ENCODE data around the gene MAGEB1.

Gene MAGEB1

DNA sequence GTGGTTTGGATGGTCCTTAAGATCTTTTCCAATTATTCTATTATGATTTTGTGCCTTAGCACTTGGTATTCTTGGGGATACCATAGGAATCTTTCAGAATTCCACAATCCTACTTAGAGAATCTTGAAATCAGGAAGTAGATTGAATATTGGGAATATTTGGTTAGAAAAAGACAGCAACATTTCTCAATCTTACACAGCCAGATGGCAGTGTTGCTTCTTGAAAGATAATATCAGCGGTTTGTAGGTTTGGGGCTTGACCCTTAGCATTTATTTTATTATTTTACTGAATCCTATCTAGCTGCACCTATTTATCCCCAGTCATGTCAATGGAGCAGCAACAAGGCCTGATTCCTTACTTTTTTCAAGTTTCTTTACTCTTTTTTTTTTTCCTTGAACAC is 28.6 kb downstream of the MAGEB1 start:
- TF ChIP-seq FOXP2 (optimal IDR thresholded peaks at IDR 0.05; ENCODE audit: control extremely low read depth, extremely low read length, insufficient read depth) = no peak
- TF ChIP-seq POLR2AphosphoS5 (IDR thresholded peaks at IDR 0.05; ENCODE audit: borderline replicate concordance, low read depth, low read length) = no peak
- TF ChIP-seq EZH2 (IDR thresholded peaks at IDR 0.05) = no peak
- Histone ChIP-seq H3K36me3 (ENCODE audit: insufficient read depth, low read length) (no peaks in the 10 kb centered on the region), H3K27ac (no peak overlapping the region), H3K9me3 (ENCODE audit: low read depth, low read length) (no peaks in the 10 kb centered on the region), H3K9ac (ENCODE audit: insufficient read length) (no peak overlapping the region), H3K4me3 (no peak overlapping the region)
- no peak for DNase-seq (ENCODE audit: low read depth, low spot score)

DNA sequence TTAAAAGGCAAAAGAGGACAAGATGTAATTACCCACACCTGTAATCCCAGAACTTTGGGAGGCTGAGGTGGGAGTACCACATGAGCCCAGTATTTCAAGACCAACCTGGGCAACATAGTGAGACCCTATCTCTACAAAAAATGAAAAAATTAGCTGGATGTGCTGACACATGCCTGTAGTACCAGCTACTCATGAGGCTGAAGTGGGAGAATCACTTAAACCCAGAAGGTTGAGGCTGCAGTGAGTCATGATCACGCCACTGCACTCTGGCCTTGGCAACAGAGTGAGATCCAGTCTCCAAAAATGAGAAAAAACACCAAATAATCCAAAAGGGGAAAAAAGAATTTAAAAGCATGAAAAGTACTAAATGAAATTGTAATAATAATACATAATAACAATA is 31.4 kb downstream of the MAGEB1 start:
- no peaks in the 10 kb centered on the region for H3K36me3 ChIP-seq (ENCODE audit: insufficient read depth, low read length)
- no peak overlapping the region for H3K4me3 ChIP-seq
- no peak for DNase-seq (ENCODE audit: low read depth, low spot score)
- H3K9me3 ChIP-seq (ENCODE audit: low read depth, low read length) = no peaks in the 10 kb centered on the region
- no peak overlapping the region for H3K27ac ChIP-seq
- TF ChIP-seq EZH2 (IDR thresholded peaks at IDR 0.05) (no peak), FOXP2 (optimal IDR thresholded peaks at IDR 0.05; ENCODE audit: control extremely low read depth, extremely low read length, insufficient read depth) (no peak), POLR2AphosphoS5 (IDR thresholded peaks at IDR 0.05; ENCODE audit: borderline replicate concordance, low read depth, low read length) (no peak)
- H3K9ac ChIP-seq (ENCODE audit: insufficient read length) = no peak overlapping the region

GRCh38 chrX:30280428-30280827 is 33.5 kb downstream of the MAGEB1 start:
- TF ChIP-seq EZH2 (IDR thresholded peaks at IDR 0.05) (no peak), POLR2AphosphoS5 (IDR thresholded peaks at IDR 0.05; ENCODE audit: borderline replicate concordance, low read depth, low read length) (no peak), FOXP2 (optimal IDR thresholded peaks at IDR 0.05; ENCODE audit: control extremely low read depth, extremely low read length, insufficient read depth) (no peak)

DNA sequence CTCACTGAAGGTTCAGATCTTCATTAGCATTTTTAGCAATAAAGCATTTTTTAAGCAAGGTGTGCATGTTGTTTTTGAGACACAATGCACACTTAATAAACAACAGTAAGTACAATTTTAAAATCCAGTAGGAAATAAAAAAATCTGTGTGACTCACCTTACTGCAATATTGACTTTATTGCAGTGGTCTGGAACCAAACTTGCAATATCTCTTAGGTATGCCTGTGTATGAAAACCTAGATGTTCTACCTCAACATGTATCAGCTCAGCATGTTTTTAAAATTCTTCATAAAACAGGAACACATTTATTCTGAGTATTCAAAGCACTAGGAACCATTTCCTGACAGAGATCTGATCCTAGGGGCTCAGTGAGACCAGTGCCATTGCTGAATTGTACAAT is 35.6 kb downstream of the MAGEB1 start:
- DNase-seq (ENCODE audit: low read depth, low spot score) = no peak
- Histone ChIP-seq H3K4me3 (no peak overlapping the region), H3K27ac (no peak overlapping the region), H3K9ac (ENCODE audit: insufficient read length) (no peak overlapping the region), H3K36me3 (ENCODE audit: insufficient read depth, low read length) (no peaks in the 10 kb centered on the region), H3K9me3 (ENCODE audit: low read depth, low read length) (no peaks in the 10 kb centered on the region)
- TF ChIP-seq EZH2 (IDR thresholded peaks at IDR 0.05) = no peak
- no peak for TF ChIP-seq POLR2AphosphoS5 (IDR thresholded peaks at IDR 0.05; ENCODE audit: borderline replicate concordance, low read depth, low read length)
- no peak for TF ChIP-seq FOXP2 (optimal IDR thresholded peaks at IDR 0.05; ENCODE audit: control extremely low read depth, extremely low read length, insufficient read depth)

More at GRCh38 chrX:30280428-30280827, 33.5 kb downstream of the MAGEB1 start:
- no peak overlapping the region for H3K4me3 ChIP-seq
- no peaks in the 10 kb centered on the region for H3K9me3 ChIP-seq (ENCODE audit: low read depth, low read length)
- H3K9ac ChIP-seq (ENCODE audit: insufficient read length) = no peak overlapping the region
- no peaks in the 10 kb centered on the region for H3K36me3 ChIP-seq (ENCODE audit: insufficient read depth, low read length)
- no peak overlapping the region for H3K27ac ChIP-seq
- no peak for DNase-seq (ENCODE audit: low read depth, low spot score)

DNA sequence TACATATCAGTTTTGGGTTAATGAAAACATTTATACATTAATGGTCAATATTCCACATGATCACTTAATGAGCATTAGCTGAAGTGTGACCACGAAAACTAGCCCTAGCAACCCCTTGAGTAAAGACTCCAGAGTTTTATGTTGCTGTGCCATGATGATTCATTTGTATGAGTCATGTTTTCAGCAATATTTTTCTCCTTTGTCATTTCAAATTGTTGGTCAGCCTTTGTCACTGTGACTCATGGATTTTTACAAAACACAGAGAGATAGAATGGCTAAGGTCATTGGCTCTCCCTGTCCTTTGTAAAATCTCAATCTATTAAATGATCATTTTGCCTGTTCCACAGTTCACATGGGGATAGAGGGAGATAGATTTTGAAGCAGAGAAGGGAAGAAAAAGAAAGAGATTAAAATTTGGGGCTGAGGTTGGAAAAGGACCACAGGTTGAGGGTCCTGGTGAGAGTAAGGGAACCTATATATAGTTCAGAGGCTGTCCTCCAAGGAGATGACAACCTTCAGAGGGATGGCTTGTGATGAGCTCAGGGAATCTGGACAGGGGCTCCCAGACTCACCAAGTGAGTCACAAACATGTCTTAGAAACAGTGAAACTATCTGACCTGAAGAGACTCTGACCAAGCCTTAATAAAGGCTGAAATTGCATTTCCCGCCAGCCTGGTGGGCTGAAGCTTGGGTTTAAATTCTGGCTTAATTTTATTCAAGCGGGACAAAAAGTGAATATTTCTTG is 36.7 kb downstream of the MAGEB1 start:
- H3K9me3 ChIP-seq (ENCODE audit: low read depth, low read length) = no peaks in the 10 kb centered on the region
- no peak for TF ChIP-seq EZH2 (IDR thresholded peaks at IDR 0.05)
- TF ChIP-seq FOXP2 (optimal IDR thresholded peaks at IDR 0.05; ENCODE audit: control extremely low read depth, extremely low read length, insufficient read depth) = no peak
- TF ChIP-seq POLR2AphosphoS5 (IDR thresholded peaks at IDR 0.05; ENCODE audit: borderline replicate concordance, low read depth, low read length) = no peak
- H3K9ac ChIP-seq (ENCODE audit: insufficient read length) = no peak overlapping the region
- no peak overlapping the region for H3K4me3 ChIP-seq
- H3K27ac ChIP-seq = no peak overlapping the region
- no peaks in the 10 kb centered on the region for H3K36me3 ChIP-seq (ENCODE audit: insufficient read depth, low read length)
- no peak for DNase-seq (ENCODE audit: low read depth, low spot score)

GRCh38 chrX:30296408-30297254 is 49.7 kb downstream of the MAGEB1 start:
- DNase-seq (ENCODE audit: low read depth, low spot score) = no peak
- H3K4me3 ChIP-seq = no peak overlapping the region
- no peak overlapping the region for H3K27ac ChIP-seq
- no peak overlapping the region for H3K9ac ChIP-seq (ENCODE audit: insufficient read length)
- no peaks in the 10 kb centered on the region for H3K9me3 ChIP-seq (ENCODE audit: low read depth, low read length)
- no peaks in the 10 kb centered on the region for H3K36me3 ChIP-seq (ENCODE audit: insufficient read depth, low read length)
- TF ChIP-seq EZH2 (IDR thresholded peaks at IDR 0.05) (no peak), POLR2AphosphoS5 (IDR thresholded peaks at IDR 0.05; ENCODE audit: borderline replicate concordance, low read depth, low read length) (no peak), FOXP2 (optimal IDR thresholded peaks at IDR 0.05; ENCODE audit: control extremely low read depth, extremely low read length, insufficient read depth) (no peak)

DNA sequence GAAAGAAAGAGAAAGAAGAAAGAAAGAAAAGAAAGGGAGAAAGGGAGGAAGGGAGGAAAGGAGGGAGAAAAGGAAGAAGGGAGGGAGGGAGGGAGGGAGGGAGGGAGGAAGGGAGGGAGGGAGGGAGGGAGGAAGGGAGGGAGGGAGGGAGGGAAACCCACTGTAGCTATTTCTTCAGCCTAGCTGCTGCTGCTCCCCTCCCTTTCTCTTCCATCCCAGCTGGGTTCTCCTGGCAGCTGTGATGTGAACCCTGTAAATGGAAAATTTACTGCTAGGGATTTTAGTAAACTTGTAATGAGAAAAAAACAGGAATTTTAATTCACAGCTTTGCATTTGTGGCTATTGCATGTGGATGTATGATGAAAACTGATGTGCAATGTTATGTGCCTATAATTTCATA is 54.3 kb downstream of the MAGEB1 start:
- Histone ChIP-seq H3K9me3 (ENCODE audit: low read depth, low read length) (no peaks in the 10 kb centered on the region), H3K27ac (peak overlapping the region; percentile 98), H3K36me3 (ENCODE audit: insufficient read depth, low read length) (peaks cover 16% of the 10 kb centered on the region), H3K9ac (ENCODE audit: insufficient read length) (no peak overlapping the region), H3K4me3 (peak overlapping the region; percentile 80; the same call in 1 of the 2 replicates)
- no peak for TF ChIP-seq EZH2 (IDR thresholded peaks at IDR 0.05)
- no peak for TF ChIP-seq POLR2AphosphoS5 (IDR thresholded peaks at IDR 0.05; ENCODE audit: borderline replicate concordance, low read depth, low read length)
- no peak for TF ChIP-seq FOXP2 (optimal IDR thresholded peaks at IDR 0.05; ENCODE audit: control extremely low read depth, extremely low read length, insufficient read depth)
- no peak for DNase-seq (ENCODE audit: low read depth, low spot score)

Data from SK-N-MC (cell line).